HG03064 (cell line): ENCODE measurements around the gene DDX47.
"Not testable (repeated sequence)": the region's sequence is repeated elsewhere in the genome, so short reads cannot be mapped to it uniquely, and the experiment has no call there.

Experiments used
- ATAC-seq: cut with Tn5 transposase; IDR thresholded peaks from one replicate; pipeline ENCODE4 v1.9.1; 2021; ENCODE audit warnings: low read depth; ENCODE audit not compliant: unreplicated experiment

Gene DDX47

DNA sequence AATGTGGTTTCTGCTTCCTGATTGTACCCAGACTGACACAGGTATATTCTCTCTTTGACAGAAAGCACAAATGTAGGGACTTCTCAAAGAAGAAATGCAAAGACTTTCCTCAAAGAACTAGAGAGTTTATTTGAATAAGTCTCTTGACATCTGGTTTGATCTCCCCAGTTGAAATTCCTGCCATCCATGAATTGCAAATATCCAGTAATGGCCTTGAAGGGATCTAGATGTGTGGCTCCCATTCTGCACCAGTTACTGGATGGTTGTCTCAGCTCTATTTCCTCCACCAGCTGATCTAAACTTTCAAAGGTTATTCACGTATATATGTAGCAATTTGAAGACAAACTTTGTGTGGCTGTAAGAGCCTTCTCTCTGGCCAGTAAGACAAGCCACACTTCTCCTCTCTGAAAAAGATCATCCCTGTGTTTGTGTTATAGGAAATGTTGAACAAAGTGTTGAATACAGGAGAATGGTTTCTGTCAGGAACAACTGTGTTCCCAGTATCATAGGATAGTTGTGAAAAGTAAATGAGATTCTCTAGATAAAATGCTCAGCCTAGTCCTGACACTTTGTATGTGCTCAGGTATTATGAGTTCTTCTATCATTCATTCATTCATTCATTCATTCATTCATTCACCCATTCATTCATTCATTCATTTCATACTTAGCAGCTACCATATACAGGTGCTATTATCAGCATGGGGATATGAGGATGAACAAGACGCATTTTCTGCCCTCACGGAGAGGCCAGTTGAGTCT lies 55.5 kb downstream of the DDX47 start:
- no peak for ATAC-seq

DNA sequence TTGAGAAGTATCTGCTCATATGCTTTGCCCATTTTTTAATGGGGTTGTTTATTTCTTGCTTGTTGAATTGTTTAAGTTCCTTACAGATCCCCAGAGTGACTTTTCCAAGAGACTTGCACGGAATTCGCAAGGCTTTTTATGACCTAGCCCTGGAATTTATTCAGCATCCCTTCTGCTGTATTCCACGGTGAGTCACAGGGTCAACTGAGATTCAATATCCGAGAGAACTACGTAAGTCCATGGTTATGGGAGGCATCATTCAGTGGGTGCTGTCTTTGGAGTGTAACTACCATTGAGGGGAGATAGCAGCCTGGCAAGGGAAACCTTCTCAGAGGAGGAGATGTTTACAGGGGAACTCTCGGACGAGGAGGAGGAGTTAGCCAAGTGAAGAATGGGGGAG lies 57.3 kb downstream of the DDX47 start:
- no peak for ATAC-seq

DNA sequence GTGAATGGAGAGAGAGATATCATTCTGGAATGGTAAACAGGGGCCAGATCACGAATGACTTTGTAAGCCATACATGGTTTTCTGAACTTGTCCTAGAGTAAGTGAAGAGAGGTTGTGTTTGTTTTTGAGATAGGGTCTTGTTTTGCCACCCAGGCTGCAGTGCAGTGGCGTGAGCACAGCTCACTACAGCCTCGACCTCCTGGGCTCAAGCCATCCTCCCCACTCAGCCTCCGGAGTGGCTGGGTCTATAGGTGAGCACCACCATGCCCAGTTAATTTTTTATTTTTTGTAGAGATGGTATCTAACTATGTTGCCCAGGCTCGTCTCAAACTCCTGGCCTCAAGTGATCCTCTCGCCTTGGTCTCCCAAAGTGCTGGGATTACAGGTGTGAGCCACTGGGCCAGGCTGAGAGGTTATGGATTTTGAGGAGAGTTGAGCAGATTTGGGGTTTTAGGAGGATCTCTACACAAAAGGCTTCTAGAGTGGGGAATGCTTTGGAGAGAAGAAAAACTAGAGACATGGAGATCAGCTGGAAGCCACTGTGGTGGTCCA lies 58.5 kb downstream of the DDX47 start:
- no peak for ATAC-seq

DNA sequence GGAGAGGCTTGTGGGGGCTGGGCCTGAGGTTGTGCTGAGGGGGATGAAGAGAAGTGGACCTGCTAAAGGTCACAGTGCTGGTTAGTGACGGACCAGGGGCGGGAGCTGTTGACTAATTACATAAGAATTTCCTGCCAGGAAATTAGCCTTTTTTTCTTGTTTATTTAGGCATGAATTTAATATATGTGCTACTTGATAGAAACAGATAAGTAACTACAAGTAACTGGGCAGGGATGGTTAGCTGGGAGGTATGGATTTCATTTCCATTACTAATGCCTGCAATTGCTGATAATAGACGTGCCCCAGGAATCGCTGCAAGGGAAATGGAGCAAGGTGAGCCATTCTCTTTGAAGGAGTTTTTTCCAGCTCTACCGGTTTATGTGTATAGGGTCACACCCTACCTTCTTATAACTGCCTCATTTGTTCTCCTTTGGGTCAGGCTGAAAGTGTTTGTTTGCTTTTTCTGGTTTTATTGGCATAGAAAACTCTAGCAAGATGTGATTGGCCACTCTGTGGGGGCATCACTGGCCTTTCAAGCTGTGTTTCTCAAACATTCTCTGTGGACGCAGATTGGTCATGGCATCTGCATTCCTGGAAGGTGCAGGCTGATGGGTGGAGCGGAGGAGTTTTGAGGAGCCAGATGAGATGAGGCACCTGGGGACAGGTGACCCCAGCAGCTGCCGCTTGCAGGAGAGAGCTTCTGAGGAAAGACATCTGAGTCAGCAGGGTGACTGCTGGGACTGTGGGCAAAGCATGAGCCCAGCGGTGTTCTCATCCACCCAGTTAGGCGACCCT lies 59.2 kb downstream of the DDX47 start:
- no peak for ATAC-seq

DNA sequence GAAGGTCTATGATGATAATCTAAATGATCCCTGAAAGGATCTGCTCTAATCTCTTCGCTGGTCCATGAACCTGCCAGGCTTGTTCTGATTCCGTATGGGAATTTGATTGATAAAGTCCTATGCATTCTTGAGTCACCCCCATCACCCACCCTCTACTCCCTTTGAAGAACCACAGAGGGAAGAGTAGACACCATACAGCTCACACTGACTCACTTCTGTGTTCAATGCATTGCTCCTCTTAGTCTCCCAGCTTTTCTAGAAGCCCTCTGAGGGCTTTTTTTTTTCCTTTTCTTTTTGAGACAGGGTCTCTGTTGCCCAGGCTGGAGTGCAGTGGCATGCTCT lies 59.8 kb downstream of the DDX47 start:
- no peak for ATAC-seq

DNA sequence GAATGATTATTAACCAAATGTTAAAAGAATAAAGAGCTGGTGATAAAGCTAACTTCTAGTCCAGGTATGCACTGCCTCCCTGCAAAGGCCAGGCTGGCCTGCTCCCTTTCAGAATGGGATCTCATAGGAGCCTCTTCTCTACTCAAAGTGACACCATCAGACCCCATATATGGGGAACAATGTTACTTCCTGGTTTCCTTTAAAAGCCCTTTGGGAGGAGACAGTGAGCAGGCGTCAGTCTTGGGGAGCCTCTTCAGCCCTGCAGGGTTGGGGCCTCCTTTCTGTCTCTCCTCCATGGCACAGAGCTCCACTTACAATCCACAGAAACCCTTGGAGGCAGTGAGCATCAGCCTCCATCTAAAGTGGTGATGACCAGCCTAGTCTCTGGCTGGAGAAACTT lies 60.9 kb downstream of the DDX47 start:
- no peak for ATAC-seq

DNA sequence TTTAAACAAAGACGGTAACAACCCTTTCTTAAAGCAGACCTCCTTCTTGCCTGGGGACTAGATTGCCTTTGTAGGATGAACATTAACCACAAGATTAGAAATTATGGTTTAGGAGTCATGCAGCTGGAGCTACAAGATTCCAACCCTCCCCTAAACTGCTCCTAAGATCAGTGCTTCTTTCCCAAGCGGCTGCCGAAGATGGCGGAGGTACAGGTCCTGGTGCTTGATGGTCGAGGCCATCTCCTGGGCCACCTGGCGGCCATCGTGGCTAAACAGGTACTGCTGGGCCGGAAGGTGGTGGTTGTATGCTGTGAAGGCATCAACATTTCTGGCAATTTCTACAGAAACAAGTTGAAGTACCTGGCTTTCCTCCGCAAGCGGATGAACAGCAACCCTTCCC lies 62.2 kb downstream of the DDX47 start:
- not testable (repeated sequence) for ATAC-seq

DNA sequence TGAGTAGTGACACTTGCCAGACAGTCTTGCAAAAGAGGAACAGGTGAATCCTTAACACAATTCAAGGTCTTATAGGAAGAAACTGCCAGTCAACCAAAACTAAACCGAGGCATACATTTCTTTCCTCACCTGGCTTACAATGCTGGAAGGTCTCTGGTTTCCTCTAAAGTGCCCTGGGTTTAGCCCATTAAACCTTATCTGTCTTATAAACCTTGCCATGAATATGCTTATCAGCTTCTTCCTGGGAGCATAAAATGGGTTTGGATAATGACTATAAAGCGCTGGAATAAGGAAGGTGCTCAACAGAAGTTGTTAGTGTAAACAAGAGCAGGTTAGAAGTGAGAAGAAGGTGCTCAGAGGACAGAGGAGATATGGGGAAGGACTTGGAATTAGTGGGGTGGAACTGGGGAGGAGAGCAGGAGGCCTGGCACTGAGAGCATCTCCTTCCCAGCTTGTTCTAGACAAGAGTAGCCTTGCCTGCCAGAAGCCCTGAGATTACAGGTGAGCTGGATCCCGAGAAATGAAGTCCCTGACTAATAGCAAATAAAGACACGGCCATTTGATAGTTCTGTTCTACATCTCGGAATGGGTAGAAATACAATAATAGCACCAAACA lies 64.1 kb downstream of the DDX47 start:
- no peak for ATAC-seq

DNA sequence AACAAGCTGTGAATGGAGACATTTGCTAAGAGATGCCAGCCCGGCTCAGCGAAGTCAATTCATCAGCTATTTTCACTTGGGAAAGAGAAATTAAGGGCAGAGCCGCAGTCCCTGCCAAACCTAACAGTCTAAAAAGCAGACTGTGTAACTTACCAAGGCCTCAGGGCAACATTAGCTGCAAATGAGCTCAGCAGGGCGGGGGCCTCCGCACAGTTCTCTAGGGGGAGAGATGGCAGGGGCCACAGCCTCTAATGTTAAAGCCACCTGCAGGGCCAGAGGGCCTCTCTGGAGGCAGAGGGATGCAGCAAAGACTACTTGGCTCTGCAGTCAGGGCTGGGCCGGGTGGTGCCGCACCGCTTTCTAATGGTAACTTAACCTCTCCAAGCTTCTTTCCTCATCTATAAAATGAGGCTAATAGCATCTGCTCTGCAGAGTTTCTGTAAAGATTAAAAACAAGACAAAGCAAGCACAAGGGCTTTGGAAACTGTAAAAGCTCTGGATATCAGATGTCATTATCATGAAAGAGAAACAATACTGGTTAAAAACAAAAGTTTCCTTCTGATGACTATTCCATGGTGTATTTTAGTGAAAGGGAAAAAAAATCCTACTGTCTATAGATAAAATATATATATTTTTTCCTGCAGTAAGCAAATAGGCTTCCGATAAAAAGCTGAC lies 64.8 kb downstream of the DDX47 start:
- no peak for ATAC-seq
